ENCODE measurements around the gene SUV39H1.

SUV39H1 gene

DNA sequence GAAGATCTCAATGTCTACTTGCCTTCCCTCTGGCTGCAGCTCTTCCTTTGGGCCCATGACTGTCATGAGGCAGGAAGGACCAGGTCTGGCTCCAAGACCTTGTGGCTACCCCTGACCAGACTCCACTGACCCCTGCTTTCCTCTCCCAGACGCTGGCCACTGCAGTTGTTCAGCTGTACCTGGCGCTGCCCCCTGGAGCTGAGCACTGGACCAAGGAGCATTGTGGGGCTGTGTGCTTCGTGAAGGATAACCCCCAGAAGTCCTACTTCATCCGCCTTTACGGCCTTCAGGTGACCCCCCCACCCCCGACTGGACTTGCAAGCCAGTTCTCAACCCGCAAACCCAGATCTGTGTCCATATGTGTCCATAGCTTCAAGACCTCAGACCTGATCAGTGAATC lies 12.4 kb upstream of the SUV39H1 start (continued):
- TF ChIP-seq HOXA7 (CRISPR knock-in tag; IDR thresholded peaks at IDR 0.05; ENCODE audit: borderline replicate concordance) (no peak), ZNF239 (tag by site-specific recombination; IDR thresholded peaks at IDR 0.05) (no peak), GFI1B (tag by site-specific recombination; IDR thresholded peaks at IDR 0.05) (no peak), ELK4 (IDR thresholded peaks at IDR 0.05; ENCODE audit: borderline replicate concordance, low read depth, low read length) (no peak), ZNF221 (tag by site-specific recombination; IDR thresholded peaks at IDR 0.05; ENCODE audit: borderline replicate concordance) (no peak), ZNF610 (tag by site-specific recombination; IDR thresholded peaks at IDR 0.05; ENCODE audit: borderline replicate concordance) (no peak), GLI4 (tag by site-specific recombination; IDR thresholded peaks at IDR 0.05) (no peak), GLI2 (tag by site-specific recombination; IDR thresholded peaks at IDR 0.05; ENCODE audit: borderline replicate concordance, low read depth) (no peak), ZNF426 (tag by site-specific recombination; IDR thresholded peaks at IDR 0.05) (no peak), MZF1 (tag by site-specific recombination; IDR thresholded peaks at IDR 0.05; ENCODE audit: borderline replicate concordance) (no peak), ZNF169 (tag by site-specific recombination; IDR thresholded peaks at IDR 0.05) (no peak), ZNF354C (tag by site-specific recombination; IDR thresholded peaks at IDR 0.05; ENCODE audit: borderline replicate concordance, low read depth) (no peak)
- TF ChIP-seq, protein P1, sequence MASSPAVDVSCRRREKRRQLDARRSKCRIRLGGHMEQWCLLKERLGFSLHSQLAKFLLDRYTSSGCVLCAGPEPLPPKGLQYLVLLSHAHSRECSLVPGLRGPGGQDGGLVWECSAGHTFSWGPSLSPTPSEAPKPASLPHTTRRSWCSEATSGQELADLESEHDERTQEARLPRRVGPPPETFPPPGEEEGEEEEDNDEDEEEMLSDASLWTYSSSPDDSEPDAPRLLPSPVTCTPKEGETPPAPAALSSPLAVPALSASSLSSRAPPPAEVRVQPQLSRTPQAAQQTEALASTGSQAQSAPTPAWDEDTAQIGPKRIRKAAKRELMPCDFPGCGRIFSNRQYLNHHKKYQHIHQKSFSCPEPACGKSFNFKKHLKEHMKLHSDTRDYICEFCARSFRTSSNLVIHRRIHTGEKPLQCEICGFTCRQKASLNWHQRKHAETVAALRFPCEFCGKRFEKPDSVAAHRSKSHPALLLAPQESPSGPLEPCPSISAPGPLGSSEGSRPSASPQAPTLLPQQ (tag by site-specific recombination; IDR thresholded peaks at IDR 0.05) = no peak
- TF ChIP-seq, protein P2, sequence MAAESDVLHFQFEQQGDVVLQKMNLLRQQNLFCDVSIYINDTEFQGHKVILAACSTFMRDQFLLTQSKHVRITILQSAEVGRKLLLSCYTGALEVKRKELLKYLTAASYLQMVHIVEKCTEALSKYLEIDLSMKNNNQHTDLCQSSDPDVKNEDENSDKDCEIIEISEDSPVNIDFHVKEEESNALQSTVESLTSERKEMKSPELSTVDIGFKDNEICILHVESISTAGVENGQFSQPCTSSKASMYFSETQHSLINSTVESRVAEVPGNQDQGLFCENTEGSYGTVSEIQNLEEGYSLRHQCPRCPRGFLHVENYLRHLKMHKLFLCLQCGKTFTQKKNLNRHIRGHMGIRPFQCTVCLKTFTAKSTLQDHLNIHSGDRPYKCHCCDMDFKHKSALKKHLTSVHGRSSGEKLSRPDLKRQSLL (tag by site-specific recombination; IDR thresholded peaks at IDR 0.05) = no peak

DNA sequence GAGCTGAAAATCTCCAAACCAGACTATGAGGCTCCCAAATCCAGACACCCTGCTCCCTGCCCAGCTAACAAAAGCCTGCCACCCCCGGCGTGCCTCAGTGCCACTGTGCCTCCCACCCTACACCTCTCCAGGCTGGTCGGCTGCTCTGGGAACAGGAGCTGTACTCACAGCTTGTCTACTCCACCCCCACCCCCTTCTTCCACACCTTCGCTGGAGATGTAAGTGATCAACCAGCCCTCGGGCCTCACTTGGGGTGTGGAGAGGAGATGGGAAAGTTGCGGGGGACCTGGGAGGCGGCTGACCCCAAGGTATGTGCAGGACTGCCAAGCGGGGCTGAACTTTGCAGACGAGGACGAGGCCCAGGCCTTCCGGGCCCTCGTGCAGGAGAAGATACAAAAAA lies 11.1 kb upstream of the SUV39H1 start:
- H3K9me3 ChIP-seq (ENCODE audit: control insufficient read depth, insufficient read depth, low read depth, low read length) = no peaks in the 10 kb centered on the region
- no peak for TF ChIP-seq HOXD13 (CRISPR knock-in tag; IDR thresholded peaks at IDR 0.05; ENCODE audit: borderline replicate concordance)
- no peak for TF ChIP-seq PATZ1 (tag by site-specific recombination; IDR thresholded peaks at IDR 0.05)
- H3K36me3 ChIP-seq (ENCODE audit: control insufficient read depth in 2 of 2, insufficient read depth in 1 of 2, low read length in 2 of 2) = no peaks in the 10 kb centered on the region
- H3K27ac ChIP-seq (ENCODE audit: extremely low read depth, low read depth, low read length) = no peak overlapping the region
- ChIA-PET CTCF (no interaction called here), POLR2A (no interaction called here)
- no peak overlapping the region for H3K4me3 ChIP-seq (ENCODE audit: low read depth, low read length)
- no peaks in the 10 kb centered on the region for H3K4me1 ChIP-seq (ENCODE audit: control insufficient read depth, insufficient read depth, low read length)

DNA sequence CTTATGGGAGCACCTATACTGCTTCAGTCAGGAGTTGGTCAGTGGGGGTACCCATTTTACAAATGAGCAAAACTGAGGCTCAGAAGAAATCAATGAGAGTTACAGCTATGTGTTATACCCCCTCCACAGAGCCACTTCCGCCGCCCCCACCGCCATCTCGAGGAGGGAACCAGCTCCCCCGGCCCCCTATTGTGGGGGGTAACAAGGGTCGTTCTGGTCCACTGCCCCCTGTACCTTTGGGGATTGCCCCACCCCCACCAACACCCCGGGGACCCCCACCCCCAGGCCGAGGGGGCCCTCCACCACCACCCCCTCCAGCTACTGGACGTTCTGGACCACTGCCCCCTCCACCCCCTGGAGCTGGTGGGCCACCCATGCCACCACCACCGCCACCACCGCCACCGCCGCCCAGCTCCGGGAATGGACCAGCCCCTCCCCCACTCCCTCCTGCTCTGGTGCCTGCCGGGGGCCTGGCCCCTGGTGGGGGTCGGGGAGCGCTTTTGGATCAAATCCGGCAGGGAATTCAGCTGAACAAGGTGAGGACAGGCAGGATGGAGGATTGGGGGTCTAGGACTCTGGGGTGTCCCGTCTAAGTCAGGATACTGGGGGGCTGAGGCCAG lies 7.9 kb upstream of the SUV39H1 start:
- Histone ChIP-seq H3K4me3 (ENCODE audit: low read depth, low read length) (no peak overlapping the region), H3K4me1 (ENCODE audit: control insufficient read depth, insufficient read depth, low read length) (no peaks in the 10 kb centered on the region), H3K9me3 (ENCODE audit: control insufficient read depth, insufficient read depth, low read depth, low read length) (no peaks in the 10 kb centered on the region), H3K36me3 (ENCODE audit: control insufficient read depth in 2 of 2, insufficient read depth in 1 of 2, low read length in 2 of 2) (no peaks in the 10 kb centered on the region), H3K27ac (ENCODE audit: extremely low read depth, low read depth, low read length) (no peak overlapping the region)
- CTCF ChIA-PET = no interaction called here
- POLR2A ChIA-PET = interaction anchor here (0.6 to 1.0 kb wide), 2 partner anchors 12 to 283 kb away, joined by 3 read pairs; partner anchors contain the start of gene KCND1
- TF ChIP-seq ZNF560 (tag by site-specific recombination; IDR thresholded peaks at IDR 0.05; ENCODE audit: borderline replicate concordance) (no peak), ZNF626 (tag by site-specific recombination; IDR thresholded peaks at IDR 0.05) (no peak), FEZF1 (tag by site-specific recombination; IDR thresholded peaks at IDR 0.05) (no peak), ZNF704 (tag by site-specific recombination; IDR thresholded peaks at IDR 0.05) (no peak), ZNF112 (tag by site-specific recombination; IDR thresholded peaks at IDR 0.05) (no peak), HOXD13 (CRISPR knock-in tag; IDR thresholded peaks at IDR 0.05; ENCODE audit: borderline replicate concordance) (no peak), ZNF664 (tag by site-specific recombination; IDR thresholded peaks at IDR 0.05) (no peak), ZNF202 (tag by site-specific recombination; IDR thresholded peaks at IDR 0.05; ENCODE audit: borderline replicate concordance) (no peak), ZNF169 (tag by site-specific recombination; IDR thresholded peaks at IDR 0.05) (no peak), ZSCAN18 (tag by site-specific recombination; IDR thresholded peaks at IDR 0.05) (no peak), ZNF214 (tag by site-specific recombination; IDR thresholded peaks at IDR 0.05; ENCODE audit: borderline replicate concordance) (no peak), GFI1B (tag by site-specific recombination; IDR thresholded peaks at IDR 0.05) (no peak)
